ENCODE results near the gene TENT5C.

DNA sequence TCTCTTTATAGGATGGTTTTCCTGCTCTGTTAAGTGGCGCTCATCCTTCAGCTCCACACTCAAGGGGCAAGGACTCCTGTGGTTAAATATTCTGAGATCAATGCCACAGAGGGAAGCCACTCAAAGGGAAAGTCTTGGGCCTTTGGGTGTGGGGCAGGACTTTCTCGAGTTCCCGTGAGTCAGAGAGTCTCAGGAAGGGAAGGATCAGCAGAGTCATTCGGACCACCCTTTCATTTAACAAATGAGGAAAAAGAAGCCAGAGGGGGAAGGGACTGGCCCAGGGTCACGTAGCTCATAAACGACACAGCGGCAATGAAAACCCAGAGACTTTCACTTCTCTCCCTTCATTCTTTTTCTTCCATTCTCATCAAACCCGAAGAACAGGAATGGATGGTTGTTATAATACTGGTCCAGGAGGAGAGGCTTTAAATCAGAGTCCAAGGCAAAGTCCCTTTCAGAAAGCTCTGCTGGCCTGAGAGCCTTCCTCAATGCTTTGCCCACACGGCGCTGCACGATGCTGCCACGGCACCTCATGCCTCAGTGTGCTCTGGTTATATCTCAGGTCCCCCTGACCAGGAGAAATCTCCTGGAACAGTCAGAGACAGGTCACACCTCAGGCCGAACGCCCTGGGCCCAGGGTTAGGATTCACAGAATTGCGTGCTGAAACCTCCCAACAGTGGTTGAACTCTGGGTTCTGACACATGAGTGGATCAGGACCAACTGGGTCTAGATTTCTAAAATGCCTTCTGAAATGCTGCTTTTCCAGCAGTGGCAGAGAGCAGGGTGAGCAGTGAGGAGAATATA is 65.3 kb downstream of the TENT5C start:
- TF ChIP-seq, protein P1, sequence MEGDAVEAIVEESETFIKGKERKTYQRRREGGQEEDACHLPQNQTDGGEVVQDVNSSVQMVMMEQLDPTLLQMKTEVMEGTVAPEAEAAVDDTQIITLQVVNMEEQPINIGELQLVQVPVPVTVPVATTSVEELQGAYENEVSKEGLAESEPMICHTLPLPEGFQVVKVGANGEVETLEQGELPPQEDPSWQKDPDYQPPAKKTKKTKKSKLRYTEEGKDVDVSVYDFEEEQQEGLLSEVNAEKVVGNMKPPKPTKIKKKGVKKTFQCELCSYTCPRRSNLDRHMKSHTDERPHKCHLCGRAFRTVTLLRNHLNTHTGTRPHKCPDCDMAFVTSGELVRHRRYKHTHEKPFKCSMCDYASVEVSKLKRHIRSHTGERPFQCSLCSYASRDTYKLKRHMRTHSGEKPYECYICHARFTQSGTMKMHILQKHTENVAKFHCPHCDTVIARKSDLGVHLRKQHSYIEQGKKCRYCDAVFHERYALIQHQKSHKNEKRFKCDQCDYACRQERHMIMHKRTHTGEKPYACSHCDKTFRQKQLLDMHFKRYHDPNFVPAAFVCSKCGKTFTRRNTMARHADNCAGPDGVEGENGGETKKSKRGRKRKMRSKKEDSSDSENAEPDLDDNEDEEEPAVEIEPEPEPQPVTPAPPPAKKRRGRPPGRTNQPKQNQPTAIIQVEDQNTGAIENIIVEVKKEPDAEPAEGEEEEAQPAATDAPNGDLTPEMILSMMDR (conservative IDR thresholded peaks at IDR 0.05), result no peak
- TF ChIP-seq ZFX (IDR thresholded peaks at IDR 0.05), result no peak

All from C4-2B (cell line).